ENCODE results near the gene CD300LF.

GRCh38 chr17:74744349-74744713, 31.6 kb upstream of the CD300LF start:
- TF ChIP-seq CTCF (IDR thresholded peaks at IDR 0.05) (no peak), ZFX (IDR thresholded peaks at IDR 0.05; ENCODE audit: borderline replicate concordance) (no peak)

Data from 22Rv1 (cell line).